ENCODE results near the gene KCNT1. TPM values are rescaled to one million over a fixed set of nuclear protein-coding genes. Genes with fewer than 3 reads are reported as not detected.

The KCNT1 gene
- total RNA-seq, 1 experiment from 2014 or later = not detected

- ChIA-PET CTCF (no interaction called here), POLR2A (ENCODE audit: low non-redundant PET) (no interaction called here)
- H3K27ac ChIP-seq (ENCODE audit: low read depth, low read length, poor library complexity, severe bottlenecking) = no peak overlapping the region
- TF ChIP-seq EZH2 (IDR thresholded peaks at IDR 0.05; ENCODE audit: borderline replicate concordance, low read depth, low read length, poor library complexity, severe bottlenecking) (no peak), CTCF (conservative IDR thresholded peaks at IDR 0.05; ENCODE audit: low read depth, low read length) (no peak)
- no peaks in the 10 kb centered on the region for H3K9me3 ChIP-seq (ENCODE audit: low read depth, low read length, poor library complexity, severe bottlenecking)
- no peak overlapping the region for H3K4me3 ChIP-seq (ENCODE audit: low read depth, low read length, poor library complexity, severe bottlenecking)
- peaks cover 4% of the 10 kb centered on the region for H3K4me1 ChIP-seq (ENCODE audit: insufficient read depth, low read length, poor library complexity, severe bottlenecking)
- intact Hi-C loops (cut with micrococcal nuclease; ENCODE audit: unreplicated experiment) = no loop called here
- H3K27me3 ChIP-seq (replicated peaks; ENCODE audit: insufficient read depth, low read depth, low read length, poor library complexity) = no peaks in the 10 kb centered on the region
- DNase-seq (ENCODE audit: low spot score) = no peak
- H3K36me3 ChIP-seq (ENCODE audit: insufficient read depth, low read length, poor library complexity, severe bottlenecking) = peaks cover 75% of the 10 kb centered on the region
- no TSS peak for BruUV-seq (replicated peaks)
Measured at GRCh38 chr9:135815413-135815812, 113.4 kb downstream of the KCNT1 start.

GRCh38 chr9:135815830-135816650 is 114.1 kb downstream of the KCNT1 start:
- CTCF ChIA-PET = no interaction called here
- Histone ChIP-seq H3K4me3 (ENCODE audit: low read depth, low read length, poor library complexity, severe bottlenecking) (no peak overlapping the region), H3K9me3 (ENCODE audit: low read depth, low read length, poor library complexity, severe bottlenecking) (no peaks in the 10 kb centered on the region), H3K4me1 (ENCODE audit: insufficient read depth, low read length, poor library complexity, severe bottlenecking) (peaks cover 4% of the 10 kb centered on the region), H3K36me3 (ENCODE audit: insufficient read depth, low read length, poor library complexity, severe bottlenecking) (peaks cover 75% of the 10 kb centered on the region), H3K27me3 (replicated peaks; ENCODE audit: insufficient read depth, low read depth, low read length, poor library complexity) (no peaks in the 10 kb centered on the region), H3K27ac (ENCODE audit: low read depth, low read length, poor library complexity, severe bottlenecking) (peak overlapping the region; percentile 7)
- DNase-seq (ENCODE audit: low spot score) = peak; percentile 58
- intact Hi-C loops (cut with micrococcal nuclease; ENCODE audit: unreplicated experiment) = no loop called here
- no peak for TF ChIP-seq CTCF (conservative IDR thresholded peaks at IDR 0.05; ENCODE audit: low read depth, low read length)
- no peak for TF ChIP-seq EZH2 (IDR thresholded peaks at IDR 0.05; ENCODE audit: borderline replicate concordance, low read depth, low read length, poor library complexity, severe bottlenecking)
- POLR2A ChIA-PET (ENCODE audit: low non-redundant PET) = no interaction called here
- BruUV-seq (replicated peaks) = no TSS peak

GRCh38 chr9:135816651-135816970 is 114.6 kb downstream of the KCNT1 start:
- Histone ChIP-seq H3K9me3 (ENCODE audit: low read depth, low read length, poor library complexity, severe bottlenecking) (no peaks in the 10 kb centered on the region), H3K4me3 (ENCODE audit: low read depth, low read length, poor library complexity, severe bottlenecking) (no peak overlapping the region), H3K36me3 (ENCODE audit: insufficient read depth, low read length, poor library complexity, severe bottlenecking) (peaks cover 74% of the 10 kb centered on the region), H3K27me3 (replicated peaks; ENCODE audit: insufficient read depth, low read depth, low read length, poor library complexity) (no peaks in the 10 kb centered on the region), H3K4me1 (ENCODE audit: insufficient read depth, low read length, poor library complexity, severe bottlenecking) (peaks cover 4% of the 10 kb centered on the region), H3K27ac (ENCODE audit: low read depth, low read length, poor library complexity, severe bottlenecking) (peak overlapping the region; percentile 7)
- CTCF ChIA-PET = no interaction called here
- no peak for DNase-seq (ENCODE audit: low spot score)
- no peak for TF ChIP-seq EZH2 (IDR thresholded peaks at IDR 0.05; ENCODE audit: borderline replicate concordance, low read depth, low read length, poor library complexity, severe bottlenecking)
- TF ChIP-seq CTCF (conservative IDR thresholded peaks at IDR 0.05; ENCODE audit: low read depth, low read length) = no peak
- intact Hi-C loops (cut with micrococcal nuclease; ENCODE audit: unreplicated experiment) = no loop called here
- POLR2A ChIA-PET (ENCODE audit: low non-redundant PET) = no interaction called here
- no TSS peak for BruUV-seq (replicated peaks)
